ENCODE measurements around the gene TBC1D16.

DNA sequence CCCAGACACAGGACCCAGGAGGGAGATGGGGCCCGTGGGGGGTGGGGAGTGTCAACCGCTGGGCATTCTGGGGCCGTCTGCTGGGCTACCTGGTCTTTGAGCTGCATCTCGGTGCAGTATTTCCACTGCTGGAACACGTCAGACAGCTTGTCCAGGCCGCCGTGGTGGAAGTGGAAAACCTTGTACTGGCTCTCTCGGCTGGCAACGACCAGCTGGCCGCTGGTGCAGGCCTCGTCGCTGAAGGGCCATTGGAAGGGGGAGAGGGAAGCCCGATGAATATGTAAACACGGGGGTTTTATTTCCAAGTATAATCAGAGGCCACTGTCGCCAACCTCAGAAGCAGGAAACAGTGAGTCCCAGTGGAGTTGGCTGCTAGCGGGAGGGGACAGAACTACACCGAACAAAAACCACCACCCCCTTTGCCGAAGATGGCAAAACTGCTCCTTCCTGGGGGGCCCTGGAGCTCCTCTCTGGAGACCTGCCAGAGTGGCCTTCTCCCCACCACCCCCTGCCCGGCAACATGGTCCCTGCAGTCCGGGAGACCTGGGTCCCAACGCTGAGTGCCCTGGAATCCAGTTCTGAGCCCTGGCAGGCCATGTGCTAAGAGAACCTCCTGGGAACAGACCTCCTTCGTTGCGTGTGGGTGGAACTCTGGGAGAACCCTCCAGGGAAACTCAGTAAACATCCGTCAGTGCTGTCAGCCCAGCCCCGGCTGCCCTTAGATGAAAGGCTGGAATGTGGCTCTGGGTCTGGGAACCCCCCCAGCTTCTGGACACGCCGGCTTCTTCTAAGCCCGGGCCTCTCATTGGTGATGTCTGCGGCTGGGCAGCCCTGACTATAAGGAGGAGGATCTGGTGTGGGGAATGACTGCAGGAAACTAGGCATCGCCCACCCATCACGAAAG lies 84.1 kb downstream of the TBC1D16 start:
- no peak for TF ChIP-seq EZH2 (IDR thresholded peaks at IDR 0.05; ENCODE audit: borderline replicate concordance, low read depth, low read length, severe bottlenecking)
- TF ChIP-seq, protein P1, sequence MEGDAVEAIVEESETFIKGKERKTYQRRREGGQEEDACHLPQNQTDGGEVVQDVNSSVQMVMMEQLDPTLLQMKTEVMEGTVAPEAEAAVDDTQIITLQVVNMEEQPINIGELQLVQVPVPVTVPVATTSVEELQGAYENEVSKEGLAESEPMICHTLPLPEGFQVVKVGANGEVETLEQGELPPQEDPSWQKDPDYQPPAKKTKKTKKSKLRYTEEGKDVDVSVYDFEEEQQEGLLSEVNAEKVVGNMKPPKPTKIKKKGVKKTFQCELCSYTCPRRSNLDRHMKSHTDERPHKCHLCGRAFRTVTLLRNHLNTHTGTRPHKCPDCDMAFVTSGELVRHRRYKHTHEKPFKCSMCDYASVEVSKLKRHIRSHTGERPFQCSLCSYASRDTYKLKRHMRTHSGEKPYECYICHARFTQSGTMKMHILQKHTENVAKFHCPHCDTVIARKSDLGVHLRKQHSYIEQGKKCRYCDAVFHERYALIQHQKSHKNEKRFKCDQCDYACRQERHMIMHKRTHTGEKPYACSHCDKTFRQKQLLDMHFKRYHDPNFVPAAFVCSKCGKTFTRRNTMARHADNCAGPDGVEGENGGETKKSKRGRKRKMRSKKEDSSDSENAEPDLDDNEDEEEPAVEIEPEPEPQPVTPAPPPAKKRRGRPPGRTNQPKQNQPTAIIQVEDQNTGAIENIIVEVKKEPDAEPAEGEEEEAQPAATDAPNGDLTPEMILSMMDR (IDR thresholded peaks at IDR 0.05; ENCODE audit: borderline replicate concordance, extremely low read depth, low read length, poor library complexity, severe bottlenecking): no peak
